GM21619 (cell line): ENCODE measurements around the gene TANC2.
"Not testable (repeated sequence)": the region's sequence is repeated elsewhere in the genome, so short reads cannot be mapped to it uniquely, and the experiment has no call there.

Experiments used
- ATAC-seq: cut with Tn5 transposase; IDR thresholded peaks from one replicate; pipeline ENCODE4 v1.9.1; 2021; ENCODE audit not compliant: unreplicated experiment

TANC2 gene

DNA sequence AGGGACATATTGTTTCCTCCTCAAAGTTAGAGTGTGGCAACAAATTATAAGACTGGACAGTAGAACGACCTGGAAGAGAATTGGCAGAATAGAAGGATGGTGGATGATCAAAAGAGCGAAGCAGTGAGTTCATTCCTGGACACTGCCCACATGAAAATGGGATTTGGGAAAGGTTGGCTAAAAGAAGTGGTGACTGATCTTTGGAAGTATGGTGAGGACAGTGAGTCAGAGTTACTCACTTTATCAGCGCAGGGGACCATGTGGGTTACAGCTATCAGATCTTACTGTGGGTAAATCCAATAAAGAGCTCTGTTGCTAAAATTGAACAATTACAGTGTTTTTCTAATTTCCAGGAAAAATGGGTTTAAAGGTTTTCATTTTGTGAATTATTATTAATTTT, 2.7 kb upstream of the TANC2 start:
- no peak for ATAC-seq

DNA sequence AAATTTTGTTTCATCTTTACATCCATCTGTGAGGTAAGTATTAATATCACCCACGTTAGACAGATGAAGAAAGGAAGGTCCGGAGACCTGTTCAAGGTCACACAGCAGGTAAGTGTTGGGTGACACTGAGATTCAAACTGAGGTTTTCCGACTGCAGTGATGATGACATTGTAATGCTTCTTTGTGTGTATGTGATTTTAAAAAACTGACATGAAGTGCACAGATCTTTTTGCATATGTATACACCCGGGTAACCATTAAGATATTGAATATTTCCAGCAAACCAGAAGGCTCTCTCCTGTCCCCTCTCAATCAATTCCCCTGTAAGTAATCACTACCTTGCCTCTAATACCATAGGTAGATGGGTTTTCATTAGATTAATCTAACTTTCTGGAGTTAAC, 1.5 kb upstream of the TANC2 start:
- ATAC-seq = no peak

DNA sequence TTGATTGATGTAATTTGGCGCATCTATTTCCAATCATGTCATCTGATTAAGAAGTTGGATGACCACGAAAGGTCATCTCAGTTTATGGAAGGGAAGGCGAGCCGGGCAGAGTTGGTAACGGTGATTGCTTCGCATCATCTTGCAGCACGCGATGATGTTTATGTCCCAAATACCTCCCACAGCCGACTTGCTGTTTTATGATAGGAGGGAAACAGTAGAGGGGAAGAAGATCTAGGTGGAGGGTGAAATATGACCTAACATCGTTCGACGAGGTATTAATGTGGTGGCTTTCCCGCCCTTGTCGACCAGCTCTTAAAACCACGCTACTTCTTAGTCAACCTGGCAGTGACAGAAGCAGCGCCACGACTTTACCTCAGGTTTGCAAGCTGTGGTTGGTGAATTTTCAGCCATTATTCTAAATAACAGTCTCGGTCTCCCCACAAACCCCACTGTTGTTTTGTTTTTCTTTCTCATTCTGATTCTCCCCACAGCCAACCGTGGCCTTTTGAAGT, 805 bp upstream of the TANC2 start:
- no peak for ATAC-seq

DNA sequence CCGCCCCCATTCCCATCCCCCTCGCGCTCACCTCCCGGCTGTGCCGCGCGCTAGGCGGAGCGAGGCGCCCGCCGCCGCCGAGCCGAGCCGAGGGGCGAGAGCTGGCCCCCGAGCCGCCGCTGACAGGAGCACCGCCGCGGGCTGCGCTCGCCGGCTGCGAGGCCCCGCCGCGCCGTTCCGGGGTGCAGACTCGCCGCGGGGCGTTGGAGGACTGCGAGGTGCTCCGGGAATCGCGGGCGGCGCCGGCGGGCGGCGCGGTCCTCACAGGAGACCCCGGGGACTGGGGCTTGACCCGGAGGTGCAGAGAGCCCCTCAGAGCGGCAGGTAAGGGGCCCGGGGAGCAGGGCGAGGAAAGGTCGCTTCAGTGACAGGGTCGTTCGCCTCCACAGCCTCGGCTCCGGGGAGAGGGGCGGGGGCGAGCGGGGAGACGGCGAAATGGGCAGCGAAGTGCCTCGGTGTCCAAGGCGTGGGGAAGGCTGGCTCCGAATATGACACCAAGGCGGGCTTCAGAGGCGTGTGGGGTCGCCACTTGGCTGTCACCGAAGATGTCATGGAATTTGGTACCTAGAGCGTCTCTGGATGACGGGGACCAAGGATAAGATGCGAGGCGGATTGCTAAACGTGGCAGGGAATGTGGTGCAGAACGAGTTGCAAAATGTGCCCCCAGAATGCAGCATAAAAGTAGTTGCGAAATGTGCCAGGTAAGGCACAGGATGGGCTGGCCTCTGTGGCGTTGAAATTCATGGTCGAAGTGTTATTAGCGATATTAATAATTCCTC, 580 bp downstream of the TANC2 start:
- ATAC-seq = no peak

DNA sequence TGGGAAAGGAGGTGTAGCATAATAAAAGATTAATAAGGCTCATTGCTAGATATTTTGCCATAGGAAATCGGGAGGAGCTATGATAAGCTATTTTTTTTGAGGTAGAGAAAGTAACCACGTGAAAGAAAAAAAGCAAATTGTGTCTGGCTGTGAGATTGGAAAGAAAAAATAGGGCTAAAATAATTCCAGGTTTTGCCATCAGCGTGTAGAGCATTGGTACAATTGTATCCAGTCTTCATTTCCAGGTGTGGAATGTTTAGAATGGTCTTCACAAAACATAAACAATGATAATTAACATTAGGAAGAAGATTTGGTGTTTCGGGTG, 1.1 kb downstream of the TANC2 start:
- ATAC-seq = no peak

DNA sequence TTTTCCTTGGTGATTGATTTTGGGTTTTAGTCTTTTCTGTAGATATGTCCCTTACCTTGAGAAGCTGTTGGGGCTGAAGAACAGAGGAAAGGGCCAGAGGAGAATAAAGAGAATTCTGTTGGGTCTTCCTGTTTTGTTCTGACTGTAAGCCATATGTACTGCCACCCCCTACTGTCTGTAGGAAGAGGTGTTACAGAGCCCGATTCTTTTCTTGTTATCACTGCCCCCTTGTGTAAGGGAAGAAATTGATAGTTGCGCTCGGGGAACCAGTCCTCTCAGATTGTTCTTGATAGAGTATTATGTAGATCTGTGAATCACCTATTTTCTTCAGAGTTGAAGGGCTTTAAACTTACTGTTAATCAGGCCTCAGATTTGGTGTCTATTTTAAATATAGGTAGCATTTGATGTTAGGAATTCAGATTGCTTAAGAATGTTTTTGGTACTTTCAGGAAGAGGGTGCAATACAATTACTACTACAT, 2.4 kb downstream of the TANC2 start:
- peak; percentile 82 for ATAC-seq

DNA sequence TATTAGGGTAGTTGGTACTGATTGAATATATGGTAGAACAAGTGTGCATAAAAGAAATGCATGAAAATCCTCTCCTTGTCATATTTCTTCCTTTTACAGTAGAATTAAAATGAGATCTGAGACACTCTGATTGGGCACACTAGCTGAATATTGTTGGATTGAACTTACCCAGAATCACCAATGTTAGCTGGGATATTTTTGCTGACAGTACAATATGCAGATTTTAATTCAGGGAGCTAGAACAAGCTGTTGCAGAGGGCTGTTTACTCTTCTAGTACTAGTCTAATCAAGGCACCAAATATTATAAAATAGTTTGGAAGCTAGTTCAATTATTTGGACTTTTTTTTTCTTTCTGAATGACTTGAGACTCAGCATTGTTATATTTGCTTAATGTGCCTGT, 4.6 kb downstream of the TANC2 start:
- ATAC-seq = no peak

DNA sequence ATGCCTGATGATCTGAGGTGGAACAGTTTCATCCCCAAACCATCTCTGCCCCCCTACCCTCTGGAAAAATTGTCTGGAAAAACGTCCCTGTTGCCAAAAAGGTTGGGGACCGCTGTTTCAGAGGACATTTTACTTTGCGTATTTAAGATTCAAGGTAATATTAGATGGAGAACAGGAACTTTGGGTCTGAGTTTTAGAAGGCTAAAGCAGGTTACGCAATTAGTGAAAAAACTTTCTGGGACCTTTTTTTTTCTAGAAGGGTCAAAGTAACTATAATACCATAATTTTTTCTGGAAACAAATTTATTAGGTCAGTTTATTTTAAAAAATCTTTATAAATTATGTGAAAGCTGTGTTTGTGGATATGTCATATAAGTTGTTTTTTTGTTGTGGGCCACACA, 5.8 kb downstream of the TANC2 start:
- no peak for ATAC-seq

DNA sequence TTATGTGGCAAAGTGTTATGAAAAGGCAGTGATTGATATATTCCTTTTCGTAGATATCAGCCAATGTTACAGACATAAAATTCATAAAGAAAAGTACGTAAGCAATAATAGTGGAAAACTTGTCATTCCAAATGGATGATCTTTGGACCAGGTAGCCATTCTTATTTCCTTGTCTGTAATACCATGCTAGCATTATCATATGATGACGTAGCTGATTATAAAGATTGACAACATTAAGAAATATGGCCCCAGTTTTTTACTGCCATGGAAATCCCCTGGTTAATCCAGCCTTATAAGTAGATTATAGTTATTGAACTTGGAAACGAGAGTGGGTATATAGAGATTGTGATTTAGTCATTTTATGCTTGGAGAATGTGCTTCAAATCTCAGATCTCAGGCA, 8.8 kb downstream of the TANC2 start:
- ATAC-seq = no peak

DNA sequence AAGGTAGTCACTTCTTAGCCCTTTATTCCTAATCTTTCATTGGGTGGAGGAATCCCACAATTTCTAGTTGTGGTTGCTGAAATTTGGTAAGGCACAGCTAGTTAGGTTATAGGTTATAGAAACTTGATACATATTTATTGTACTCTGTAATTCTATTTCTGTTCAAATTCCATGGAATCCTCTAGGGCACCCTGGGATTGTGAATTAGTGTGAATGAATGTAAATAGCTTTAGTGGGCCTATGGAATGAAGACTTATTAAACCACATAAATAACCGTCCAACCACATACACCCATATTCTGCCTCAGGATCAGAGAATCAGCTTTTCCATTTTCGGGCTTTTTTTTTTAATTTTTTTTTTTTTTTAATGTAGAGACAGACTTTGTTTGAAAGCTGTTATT, 9.2 kb downstream of the TANC2 start:
- ATAC-seq = no peak

DNA sequence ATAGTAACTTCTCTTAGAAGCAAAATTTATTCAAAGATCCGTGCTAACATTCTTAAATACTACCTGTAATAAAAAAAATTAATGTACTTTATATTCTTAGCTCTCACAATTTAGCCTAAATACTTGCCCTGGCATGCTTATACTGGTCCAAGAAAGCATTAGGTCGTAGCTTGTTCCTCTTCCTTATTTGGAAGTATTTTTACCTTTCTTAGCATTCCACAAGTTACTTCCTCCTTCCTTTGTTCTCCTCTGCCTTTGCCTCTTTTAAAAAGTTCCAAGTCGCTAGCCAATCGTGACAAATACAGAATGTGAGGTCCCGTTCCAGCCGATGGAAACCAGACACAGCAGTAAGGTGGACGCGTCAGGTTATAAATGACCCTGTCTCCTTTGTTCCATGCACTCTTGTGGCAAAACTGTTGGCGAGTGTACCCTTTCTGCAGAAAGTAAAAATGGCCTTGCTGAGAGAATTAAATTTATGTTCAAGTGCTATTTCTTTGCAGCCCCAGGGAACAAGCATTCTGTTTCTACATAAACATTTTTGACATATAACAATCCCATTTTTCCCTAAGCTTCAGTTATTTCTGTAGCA, 10.7 kb downstream of the TANC2 start:
- not testable (repeated sequence) for ATAC-seq

DNA sequence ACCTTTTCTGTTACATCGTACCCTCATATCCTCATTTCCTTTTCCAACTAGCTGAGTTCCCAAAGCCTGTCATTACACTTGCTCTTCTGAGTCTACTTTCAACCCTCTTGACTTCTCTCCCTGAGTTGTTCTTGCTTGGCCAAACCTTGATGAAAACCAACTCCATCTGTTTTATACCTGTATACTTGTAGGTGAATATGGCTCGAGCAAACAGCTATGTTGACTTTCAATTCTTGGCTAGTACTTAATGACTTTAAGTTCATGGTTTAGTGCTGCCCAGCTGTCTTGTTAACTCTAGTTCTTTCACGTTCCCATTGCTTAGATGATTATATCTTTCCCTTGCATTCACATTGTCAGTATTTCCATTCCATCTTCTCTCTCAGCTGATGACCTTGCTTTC, 14.8 kb downstream of the TANC2 start:
- ATAC-seq = no peak

DNA sequence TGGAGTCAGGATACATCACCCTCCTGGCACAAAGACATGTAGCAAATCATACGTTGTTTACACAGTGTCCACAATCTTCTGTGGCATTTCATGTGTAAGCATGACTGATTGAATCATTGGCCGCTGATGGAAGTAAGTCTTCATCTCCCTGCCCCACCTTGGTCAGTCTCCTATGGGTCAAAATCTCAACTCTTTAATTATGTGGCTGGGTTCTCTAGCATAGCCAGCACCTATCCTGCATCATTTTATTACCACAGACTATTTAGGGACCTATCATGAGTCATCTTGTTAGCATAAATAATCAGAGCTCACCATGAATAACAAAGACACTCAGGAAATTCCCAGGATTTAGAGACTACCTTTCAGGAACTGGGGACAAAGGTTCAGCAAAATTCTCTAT, 15.9 kb downstream of the TANC2 start:
- no peak for ATAC-seq

DNA sequence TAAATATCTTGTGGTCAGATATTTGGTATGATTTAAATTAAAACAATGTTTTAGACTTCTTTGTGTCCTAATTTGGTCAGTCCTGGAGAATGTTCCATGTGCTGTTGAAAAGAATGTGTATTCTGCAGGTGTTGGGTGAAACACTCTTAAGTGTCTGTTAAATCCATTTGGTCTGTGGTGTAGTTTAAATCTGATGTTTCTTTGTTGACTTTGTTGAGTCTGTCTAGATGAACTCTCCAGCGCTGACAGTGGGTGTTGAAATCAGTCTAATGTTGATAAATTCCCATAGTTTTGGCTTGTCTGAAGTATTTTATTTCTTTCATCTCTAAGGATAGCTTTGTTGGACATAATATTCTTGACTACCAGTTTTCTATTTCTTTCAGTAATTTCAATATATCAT, 18.8 kb downstream of the TANC2 start:
- no peak for ATAC-seq

DNA sequence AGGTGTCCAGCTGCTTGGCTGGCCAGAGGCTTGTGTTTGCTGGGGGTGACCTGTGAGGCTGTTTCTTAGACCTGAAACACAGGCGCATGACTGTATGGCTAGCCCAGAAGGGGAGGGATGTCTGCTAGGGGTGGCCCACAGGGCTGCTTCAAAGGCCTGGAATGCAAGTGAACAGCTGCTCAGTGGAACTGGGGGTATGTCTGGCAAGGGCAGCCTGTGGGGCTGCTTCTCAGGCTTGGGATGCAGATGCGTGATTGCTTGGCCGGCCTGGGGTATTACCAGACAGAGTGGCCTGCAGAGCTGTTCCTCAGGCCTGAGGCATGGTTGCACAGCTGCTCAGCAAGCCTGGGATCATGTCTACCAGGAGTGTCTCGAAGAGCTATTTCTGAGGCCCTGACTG, 20.5 kb downstream of the TANC2 start:
- no peak for ATAC-seq

DNA sequence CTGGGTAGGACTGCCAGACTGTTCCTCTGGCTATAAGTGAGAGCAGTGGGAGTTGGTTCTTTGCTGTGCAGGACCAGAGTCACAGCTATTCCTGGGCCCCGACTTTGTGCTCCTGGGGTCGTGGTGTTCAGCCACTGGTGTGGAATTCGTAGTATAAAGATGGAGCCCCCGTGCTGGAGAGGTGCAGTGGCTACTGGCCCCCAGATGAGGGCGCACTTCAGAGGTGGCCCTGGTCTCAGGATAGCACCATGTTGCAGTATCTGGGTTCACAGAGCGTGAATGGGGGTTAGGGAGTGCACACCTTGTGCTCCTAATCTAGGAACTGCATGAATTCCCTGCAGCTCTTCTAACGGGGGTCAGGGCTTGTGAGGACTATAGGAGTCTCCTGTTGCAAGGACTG, 21.1 kb downstream of the TANC2 start:
- ATAC-seq = no peak

DNA sequence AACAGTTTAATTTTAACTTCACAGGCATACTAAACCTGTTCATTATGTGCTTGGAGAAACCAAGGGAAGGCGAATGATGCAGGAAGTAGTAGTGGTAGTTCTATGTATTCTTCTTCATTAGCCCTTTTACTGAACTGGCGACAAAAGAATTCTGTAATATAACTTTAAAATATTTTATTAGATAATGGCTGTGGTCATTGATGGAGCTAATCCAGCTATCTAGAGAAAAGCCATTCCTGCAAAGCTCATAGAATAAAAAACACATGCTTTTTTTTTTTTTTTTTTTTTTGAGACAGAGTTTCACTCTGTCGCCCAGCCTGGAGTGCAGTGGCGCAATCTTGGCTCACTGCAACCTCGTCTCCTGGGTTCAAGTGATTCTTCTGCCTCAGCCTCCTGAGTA, 23.5 kb downstream of the TANC2 start:
- no peak for ATAC-seq

DNA sequence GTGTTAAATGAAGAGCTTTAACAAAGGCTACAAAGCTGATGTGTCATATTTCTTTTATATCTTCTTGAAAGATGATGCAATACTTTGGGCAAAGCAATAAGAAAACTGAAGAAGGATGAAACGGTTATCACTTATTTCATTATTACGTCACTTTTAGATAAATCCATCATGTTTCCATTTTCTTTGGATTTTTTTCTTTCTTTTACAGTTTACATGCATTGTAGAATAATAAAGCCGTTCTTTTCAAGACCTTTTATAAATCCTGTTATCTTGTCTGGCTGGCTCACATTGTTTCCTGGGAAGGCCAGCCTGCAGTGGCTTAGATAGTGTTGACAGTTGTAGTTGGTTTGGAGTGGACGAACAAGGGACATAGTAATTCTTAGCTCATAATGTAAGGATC, 28.9 kb downstream of the TANC2 start:
- no peak for ATAC-seq

DNA sequence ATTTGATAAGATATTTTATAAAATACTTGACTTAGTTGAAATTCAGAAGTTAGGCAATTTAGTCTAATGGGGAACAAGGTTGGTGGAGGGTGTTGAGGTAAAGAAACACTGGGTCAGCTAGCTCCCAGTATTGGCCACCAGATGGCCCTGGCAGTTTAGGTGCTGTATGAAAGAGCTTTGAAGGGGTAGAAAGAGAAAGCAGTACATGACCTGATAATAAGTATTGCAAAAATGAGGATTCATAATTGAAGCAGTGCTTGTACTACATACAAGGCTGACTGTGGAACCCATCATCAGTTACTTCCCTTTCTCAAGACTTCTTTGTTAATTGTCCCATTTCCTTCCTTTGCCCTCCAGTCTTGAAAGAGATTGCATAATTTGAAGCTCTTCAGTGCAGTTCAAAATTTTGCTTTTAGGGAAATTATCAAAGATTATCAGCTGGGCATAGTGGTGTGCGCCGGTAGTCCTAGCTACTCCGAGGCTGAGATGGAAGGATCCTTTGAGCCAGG, 29.4 kb downstream of the TANC2 start:
- no peak for ATAC-seq

DNA sequence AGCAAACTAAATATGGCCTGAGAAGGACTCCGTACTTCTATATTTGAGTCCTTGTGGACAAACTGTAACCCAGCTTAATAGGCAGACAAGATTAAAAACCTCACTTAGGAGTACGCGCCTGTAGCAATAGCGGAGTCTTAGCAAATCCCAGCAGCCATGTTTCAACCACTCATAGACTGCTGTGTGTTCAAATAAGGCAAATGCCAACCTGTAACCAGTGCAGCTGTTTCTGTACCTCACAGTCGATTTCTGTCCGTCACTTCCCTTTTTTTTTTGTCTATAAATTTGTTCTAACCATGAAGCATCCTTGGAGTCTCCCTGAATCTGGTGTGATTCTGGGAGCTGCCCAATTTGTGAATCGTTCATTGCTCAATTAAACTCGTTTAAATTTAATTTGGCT, 30.2 kb downstream of the TANC2 start:
- no peak for ATAC-seq

DNA sequence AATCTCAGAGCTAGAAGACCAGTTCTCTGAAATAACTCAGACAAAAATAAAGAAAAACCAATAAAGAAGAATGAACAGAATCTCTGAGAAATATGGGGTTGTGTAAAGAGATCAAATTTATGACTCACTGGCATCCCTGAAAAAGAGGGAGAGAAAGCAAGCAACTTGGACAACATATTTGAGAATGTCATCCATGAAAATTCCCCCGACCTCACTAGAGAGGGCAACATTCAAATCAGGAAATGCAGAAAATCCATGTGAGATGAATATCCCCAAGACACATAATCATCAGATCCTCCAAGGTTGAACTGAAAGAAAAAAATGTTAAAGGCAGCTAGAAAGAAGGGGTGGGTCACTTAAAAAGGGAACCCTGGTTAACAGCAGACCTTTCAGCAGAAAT, 32.1 kb downstream of the TANC2 start:
- ATAC-seq = no peak

DNA sequence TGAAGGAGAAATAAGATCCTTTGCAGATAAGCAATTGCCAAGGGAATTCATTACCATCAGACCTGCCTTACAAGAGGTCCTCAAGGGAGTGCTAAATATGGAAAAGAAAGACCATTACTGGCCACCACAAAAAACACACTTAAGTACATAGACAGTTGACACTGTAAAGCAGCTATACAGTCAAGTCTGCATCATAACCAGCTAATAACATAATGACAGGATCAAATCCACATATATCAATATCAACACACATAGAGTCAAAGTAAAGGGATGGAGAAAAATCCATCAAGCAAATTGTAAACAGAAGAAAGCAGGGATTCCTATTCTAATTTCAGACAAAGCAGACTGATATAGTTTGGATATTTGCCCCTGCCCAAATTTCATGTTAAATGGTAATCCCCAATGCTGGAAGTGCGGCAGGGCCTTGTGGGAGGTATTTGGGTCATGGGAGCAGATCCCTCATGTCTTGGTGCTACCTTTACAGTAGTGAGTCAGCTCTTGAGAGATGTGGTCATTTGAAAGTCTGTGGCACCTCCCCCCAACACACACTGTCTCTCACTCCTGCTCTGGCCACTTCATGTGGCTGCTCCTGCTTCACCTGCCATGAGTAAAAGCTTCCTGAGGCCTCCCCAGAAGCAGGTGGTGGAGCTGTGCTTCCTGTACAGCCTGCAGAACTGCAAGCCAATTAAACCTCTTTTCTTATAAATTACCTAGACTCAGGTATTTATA, 32.8 kb downstream of the TANC2 start:
- ATAC-seq = no peak
